ENCODE data around the gene ATP5MC2.

The ATP5MC2 gene

GRCh38 chr12:53696655-53697331, 20.9 kb upstream of the ATP5MC2 start:
- Histone ChIP-seq H3K27me3 (replicated peaks) (peaks cover 32% of the 10 kb centered on the region), H3K36me3 (replicated peaks) (no peaks in the 10 kb centered on the region), H3K4me3 (ENCODE audit: low read depth, low read length) (peak overlapping the region; percentile 27), H3K27ac (no peak overlapping the region)
- DNase-seq = no peak
- in situ Hi-C loops (cut with HindIII; ENCODE audit: low pct_ligation_motif_present, low sequenced_read_pairs) = no loop called here
- no peak for TF ChIP-seq CTCF (IDR thresholded peaks at IDR 0.05; ENCODE audit: low read depth, low read length, missing control alignments)

GRCh38 chr12:53696285-53696654, 20.4 kb upstream of the ATP5MC2 start:
- DNase-seq = peak; percentile 90
- Histone ChIP-seq H3K27ac (no peak overlapping the region), H3K4me3 (ENCODE audit: low read depth, low read length) (peak overlapping the region; percentile 27), H3K27me3 (replicated peaks) (peaks cover 28% of the 10 kb centered on the region), H3K36me3 (replicated peaks) (no peaks in the 10 kb centered on the region)
- in situ Hi-C loops (cut with HindIII; ENCODE audit: low pct_ligation_motif_present, low sequenced_read_pairs) = no loop called here
- TF ChIP-seq CTCF (IDR thresholded peaks at IDR 0.05; ENCODE audit: low read depth, low read length, missing control alignments) = no peak

GRCh38 chr12:53695152-53696145, 19.6 kb upstream of the ATP5MC2 start:
- H3K27me3 ChIP-seq (replicated peaks) = peaks cover 26% of the 10 kb centered on the region
- H3K36me3 ChIP-seq (replicated peaks) = no peaks in the 10 kb centered on the region
- in situ Hi-C loops (cut with HindIII; ENCODE audit: low pct_ligation_motif_present, low sequenced_read_pairs) = no loop called here
- TF ChIP-seq CTCF (IDR thresholded peaks at IDR 0.05; ENCODE audit: low read depth, low read length, missing control alignments) = peak; percentile 46
- H3K4me3 ChIP-seq (ENCODE audit: low read depth, low read length) = peak overlapping the region; percentile 37
- peak; percentile 39 for DNase-seq
- no peak overlapping the region for H3K27ac ChIP-seq

GRCh38 chr12:53694756-53695151, 18.9 kb upstream of the ATP5MC2 start:
- Histone ChIP-seq H3K36me3 (replicated peaks) (no peaks in the 10 kb centered on the region), H3K27ac (no peak overlapping the region), H3K27me3 (replicated peaks) (peaks cover 20% of the 10 kb centered on the region), H3K4me3 (ENCODE audit: low read depth, low read length) (peak overlapping the region; percentile 37)
- in situ Hi-C loops (cut with HindIII; ENCODE audit: low pct_ligation_motif_present, low sequenced_read_pairs) = no loop called here
- DNase-seq = no peak
- TF ChIP-seq CTCF (IDR thresholded peaks at IDR 0.05; ENCODE audit: low read depth, low read length, missing control alignments) = no peak

GRCh38 chr12:53688134-53688533, 12.3 kb upstream of the ATP5MC2 start:
- Histone ChIP-seq H3K27ac (no peak overlapping the region), H3K27me3 (replicated peaks) (peaks cover 3% of the 10 kb centered on the region), H3K36me3 (replicated peaks) (no peaks in the 10 kb centered on the region), H3K4me3 (ENCODE audit: low read depth, low read length) (no peak overlapping the region)
- no peak for TF ChIP-seq CTCF (IDR thresholded peaks at IDR 0.05; ENCODE audit: low read depth, low read length, missing control alignments)
- no peak for DNase-seq
- in situ Hi-C loops (cut with HindIII; ENCODE audit: low pct_ligation_motif_present, low sequenced_read_pairs) = no loop called here
